HEK293 (cell line): ENCODE data around the gene TSPOAP1.

Experiments used
- MZF1 ChIP-seq: fragments of 450-650 bp; formaldehyde crosslinking; IDR thresholded peaks from 2 replicates; pipeline ENCODE4 v1.5.1; 2017; ENCODE audit warnings: missing biosample characterization, missing genetic modification characterization, borderline replicate concordance
- ZNF19 ChIP-seq: fragments of 450-650 bp; formaldehyde crosslinking; IDR thresholded peaks from 2 replicates; pipeline ENCODE4; 2016; ENCODE audit warnings: missing biosample characterization, missing genetic modification characterization, low read depth
- ZNF549 ChIP-seq: fragments of 450-650 bp; IDR thresholded peaks from 2 replicates; pipeline ENCODE4 v1.5.1; 2018; ENCODE audit warnings: missing biosample characterization, missing genetic modification characterization, mild to moderate bottlenecking, inconsistent platforms, moderate library complexity
- ZSCAN16 ChIP-seq: fragments of 450-650 bp; formaldehyde crosslinking; IDR thresholded peaks from 2 replicates; pipeline ENCODE4 v1.5.1; 2016; ENCODE audit warnings: missing biosample characterization, missing genetic modification characterization
- TF ChIP-seq, protein P1 (sequence below): fragments of 450-650 bp; formaldehyde crosslinking; IDR thresholded peaks from 2 replicates; pipeline ENCODE4 v1.5.1; 2016; ENCODE audit warnings: missing biosample characterization, missing genetic modification characterization

DNA sequence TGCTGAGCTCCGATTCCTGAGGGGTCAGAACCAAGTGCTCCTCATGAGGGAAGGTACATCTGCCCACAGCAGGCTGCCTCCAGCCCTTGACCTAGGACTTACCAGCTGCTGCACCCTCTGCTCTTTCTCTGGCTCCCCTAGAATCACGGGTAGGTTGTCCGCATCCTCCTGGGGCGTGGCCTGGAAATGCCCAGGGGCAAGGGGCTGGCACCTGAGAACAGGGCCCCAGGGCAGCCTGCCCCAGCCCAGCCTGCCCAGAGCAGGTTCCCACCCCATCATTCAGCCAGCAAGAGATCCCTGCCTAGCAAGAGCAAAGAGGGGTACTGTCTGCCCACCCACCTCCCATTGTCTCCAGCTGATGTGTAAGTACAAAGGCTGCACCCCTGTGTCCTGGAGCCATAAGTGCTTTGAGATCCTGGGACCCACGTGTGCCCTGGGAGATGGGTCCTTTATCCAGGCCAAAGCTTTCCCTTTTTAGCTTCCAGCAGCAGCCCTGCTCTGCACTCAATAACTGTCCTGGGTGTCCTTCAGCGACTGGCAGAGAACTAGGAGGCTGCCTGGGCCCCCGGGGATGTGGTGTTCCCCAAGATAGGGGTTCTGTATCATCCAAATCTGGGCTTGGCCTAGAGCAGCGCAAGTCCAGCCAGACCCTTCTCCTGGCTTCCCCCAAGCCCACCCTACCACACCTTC is 5.1 kb downstream of the TSPOAP1 start:
- no peak for TF ChIP-seq ZNF19
- TF ChIP-seq MZF1 (tag by site-specific recombination) = no peak
- TF ChIP-seq ZNF549 (tag by site-specific recombination) = no peak
- TF ChIP-seq ZSCAN16 (tag by site-specific recombination) = no peak
- TF ChIP-seq, protein P1, sequence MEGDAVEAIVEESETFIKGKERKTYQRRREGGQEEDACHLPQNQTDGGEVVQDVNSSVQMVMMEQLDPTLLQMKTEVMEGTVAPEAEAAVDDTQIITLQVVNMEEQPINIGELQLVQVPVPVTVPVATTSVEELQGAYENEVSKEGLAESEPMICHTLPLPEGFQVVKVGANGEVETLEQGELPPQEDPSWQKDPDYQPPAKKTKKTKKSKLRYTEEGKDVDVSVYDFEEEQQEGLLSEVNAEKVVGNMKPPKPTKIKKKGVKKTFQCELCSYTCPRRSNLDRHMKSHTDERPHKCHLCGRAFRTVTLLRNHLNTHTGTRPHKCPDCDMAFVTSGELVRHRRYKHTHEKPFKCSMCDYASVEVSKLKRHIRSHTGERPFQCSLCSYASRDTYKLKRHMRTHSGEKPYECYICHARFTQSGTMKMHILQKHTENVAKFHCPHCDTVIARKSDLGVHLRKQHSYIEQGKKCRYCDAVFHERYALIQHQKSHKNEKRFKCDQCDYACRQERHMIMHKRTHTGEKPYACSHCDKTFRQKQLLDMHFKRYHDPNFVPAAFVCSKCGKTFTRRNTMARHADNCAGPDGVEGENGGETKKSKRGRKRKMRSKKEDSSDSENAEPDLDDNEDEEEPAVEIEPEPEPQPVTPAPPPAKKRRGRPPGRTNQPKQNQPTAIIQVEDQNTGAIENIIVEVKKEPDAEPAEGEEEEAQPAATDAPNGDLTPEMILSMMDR (tag by site-specific recombination) = no peak
